HG02571 (cell line): Measurements from ENCODE around the gene KDELR1.
"Not testable (repeated sequence)": the region's sequence is repeated elsewhere in the genome, so short reads cannot be mapped to it uniquely, and the experiment has no call there.

ENCODE experiments used
- ATAC-seq: cut with Tn5 transposase; IDR thresholded peaks from one replicate; pipeline ENCODE4 v1.9.1; 2021; ENCODE audit warnings: mild to moderate bottlenecking, moderate library complexity; ENCODE audit not compliant: unreplicated experiment

Gene KDELR1

DNA sequence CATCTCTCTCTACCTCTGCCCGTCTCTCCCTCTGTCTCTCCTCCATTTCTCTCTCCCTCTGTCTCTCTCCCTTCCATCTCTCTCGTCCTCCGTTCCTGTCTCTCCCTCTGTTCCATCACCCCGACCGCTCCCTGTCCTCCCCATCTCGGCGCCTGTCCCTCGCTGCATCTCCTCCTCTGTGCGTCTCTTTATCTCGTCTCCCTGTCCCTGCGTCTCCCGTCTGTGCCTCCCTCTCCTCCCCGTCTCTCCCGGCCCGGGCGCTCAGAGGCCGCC lies 6.7 kb upstream of the KDELR1 start:
- no peak for ATAC-seq

DNA sequence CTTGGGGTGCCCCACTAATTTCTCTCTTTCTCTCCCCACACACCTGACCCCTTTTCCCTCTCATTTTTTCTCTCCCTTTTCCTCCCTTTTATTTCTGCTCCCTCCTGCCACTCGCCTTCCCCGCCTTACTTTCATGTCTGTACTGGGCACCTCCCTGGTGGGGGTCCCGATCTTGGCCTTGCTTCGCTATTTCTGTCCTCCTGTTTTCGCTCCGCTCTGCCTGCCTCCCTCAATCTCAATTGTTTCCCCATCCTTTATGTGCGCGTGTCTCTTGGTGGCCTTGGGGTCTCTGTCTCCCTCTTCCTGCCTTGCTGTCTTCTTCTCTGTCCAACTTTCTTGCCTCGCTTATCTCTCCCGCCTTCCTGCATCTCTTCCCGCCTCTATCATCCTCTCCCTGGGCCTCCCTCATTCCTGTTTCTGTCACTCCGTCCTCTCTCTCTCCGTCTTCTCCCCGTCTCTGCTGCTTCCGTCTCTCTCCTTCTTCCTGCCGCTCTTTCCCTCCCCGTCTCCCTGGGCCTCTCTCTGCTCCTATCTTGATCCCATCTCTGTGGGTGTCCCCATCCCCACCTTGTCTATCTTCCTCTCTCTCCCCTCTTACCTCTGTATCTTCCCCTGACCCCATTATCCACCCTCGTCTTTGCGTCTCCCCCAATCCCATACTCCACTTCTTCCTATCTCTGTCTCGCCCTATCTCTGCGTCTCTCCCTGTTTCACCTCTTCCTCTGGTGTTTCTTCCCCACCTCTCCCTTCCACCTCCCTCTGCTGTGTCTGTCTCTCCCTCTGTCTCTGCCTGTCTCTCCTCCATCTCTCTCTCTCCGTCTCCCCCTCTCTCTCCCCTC lies 6.1 kb upstream of the KDELR1 start:
- no peak for ATAC-seq

DNA sequence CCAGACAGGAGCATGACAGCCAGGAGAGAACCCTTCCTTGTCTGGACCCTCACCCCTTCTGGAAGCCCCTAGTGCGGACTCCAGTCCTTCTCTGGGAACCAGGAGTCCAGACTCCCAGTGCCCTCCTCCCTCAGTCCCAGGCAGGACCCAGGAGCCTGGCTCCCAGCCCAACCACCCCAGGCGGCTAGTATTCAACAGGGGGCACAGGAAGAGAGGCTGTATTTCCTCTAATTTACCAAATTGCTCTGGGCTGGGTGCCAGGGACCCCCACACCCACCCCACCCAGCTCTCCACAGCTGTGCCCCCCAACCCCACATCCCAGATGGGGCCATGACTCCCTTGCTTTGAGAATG lies 5.4 kb upstream of the KDELR1 start:
- ATAC-seq: no peak

DNA sequence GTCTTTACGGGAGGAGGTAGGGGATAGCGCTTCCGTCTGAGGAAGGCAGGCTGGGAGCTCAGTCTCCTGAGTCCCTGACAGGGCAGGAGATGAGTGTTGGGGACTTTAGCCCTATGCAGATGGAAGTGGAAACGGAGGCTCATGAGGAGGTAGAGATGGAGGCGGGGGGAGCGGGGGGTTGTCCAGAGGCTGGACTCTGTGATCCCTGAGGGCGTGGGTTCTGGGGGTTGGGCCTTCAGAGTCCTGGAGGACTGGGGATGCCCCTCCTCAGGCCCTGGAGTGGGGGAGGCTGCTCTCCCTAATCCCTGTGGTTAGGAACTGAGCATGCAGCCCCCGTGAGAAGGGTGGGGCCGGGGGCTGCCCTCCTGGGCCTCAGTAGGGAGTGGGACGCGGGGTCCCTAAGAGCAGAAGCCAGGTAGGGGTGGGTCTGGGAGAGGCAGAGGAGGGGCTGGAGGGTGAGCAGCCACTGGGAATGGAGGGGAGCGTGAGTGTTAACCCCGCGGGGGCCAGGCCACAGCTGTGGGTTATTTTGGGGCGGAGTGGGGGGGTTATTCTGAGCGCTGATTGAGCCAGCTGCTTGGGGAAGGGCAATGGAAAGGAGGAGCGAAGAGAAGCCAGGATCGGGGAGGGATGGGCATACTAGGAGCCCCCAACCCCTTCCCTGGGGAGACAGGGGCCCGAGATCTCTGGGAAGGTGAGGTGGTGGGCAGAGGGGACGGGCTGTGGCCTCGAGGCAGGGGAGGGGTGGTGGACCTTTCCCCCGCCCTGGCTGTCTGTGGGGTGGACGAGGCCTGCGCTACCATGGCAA lies 4.9 kb upstream of the KDELR1 start:
- ATAC-seq: no peak

DNA sequence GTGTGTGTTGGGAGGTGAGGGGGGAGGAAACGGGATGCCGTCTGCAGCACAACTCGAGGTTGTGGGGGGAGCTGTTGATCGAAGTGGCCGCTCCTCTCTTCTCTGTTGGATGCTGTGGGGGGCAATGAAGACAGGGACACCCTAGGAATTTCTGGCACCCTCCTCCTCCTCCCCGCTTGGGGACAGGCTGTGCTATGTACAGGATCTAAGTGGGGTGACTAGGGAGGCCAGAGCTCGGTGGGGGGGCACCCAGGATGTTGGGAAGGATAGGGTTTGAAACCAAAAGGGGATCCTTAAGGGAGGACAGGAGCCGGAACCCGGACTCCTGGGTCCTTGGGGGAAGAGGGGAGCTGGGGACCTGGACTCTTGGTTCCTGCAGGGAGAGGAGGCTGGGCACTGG lies 4.1 kb upstream of the KDELR1 start:
- ATAC-seq: no peak

GRCh38 chr19:48395170-48395455 lies 3.8 kb upstream of the KDELR1 start:
- no peak for ATAC-seq

DNA sequence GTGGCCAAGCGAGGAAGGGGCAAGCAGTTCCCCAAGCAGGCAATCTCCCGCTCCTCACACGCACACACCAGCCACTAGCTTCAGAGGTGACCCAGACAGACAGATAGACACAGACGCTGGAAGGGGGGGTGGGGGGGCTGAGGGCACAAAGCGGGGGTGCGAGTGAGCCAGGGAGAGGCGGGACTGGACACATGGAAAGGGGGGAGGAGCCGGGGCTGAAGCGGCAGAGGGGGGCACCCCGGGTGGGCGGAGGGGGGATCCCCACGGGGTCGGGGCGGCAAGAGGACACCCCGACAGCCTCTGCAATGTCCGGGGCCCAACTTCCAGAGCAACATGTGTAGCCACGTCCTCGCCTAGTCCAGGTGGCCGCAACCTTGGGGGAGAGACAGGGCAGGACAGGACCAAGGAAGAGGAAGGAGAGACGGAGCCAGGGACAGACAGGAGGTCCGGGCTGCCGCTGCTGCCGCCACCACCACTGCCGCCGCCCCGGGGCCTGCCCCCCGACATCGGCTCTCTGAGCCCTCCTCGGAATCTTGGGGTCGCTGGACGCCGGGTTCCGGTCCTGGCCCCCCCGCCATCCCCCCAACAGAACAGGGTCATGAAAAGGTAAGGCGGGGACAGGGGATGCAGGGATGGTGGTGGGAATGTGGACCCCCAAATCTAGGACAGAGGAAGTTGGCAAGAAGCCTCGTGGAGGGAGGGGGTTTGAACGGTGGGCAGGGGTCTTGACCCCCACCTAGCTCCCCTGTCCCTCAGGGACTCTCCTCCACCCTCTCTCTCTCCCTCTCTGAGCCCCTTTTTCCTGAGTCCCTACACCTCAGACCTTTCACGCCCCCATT lies 3.2 kb upstream of the KDELR1 start:
- ATAC-seq: no peak

DNA sequence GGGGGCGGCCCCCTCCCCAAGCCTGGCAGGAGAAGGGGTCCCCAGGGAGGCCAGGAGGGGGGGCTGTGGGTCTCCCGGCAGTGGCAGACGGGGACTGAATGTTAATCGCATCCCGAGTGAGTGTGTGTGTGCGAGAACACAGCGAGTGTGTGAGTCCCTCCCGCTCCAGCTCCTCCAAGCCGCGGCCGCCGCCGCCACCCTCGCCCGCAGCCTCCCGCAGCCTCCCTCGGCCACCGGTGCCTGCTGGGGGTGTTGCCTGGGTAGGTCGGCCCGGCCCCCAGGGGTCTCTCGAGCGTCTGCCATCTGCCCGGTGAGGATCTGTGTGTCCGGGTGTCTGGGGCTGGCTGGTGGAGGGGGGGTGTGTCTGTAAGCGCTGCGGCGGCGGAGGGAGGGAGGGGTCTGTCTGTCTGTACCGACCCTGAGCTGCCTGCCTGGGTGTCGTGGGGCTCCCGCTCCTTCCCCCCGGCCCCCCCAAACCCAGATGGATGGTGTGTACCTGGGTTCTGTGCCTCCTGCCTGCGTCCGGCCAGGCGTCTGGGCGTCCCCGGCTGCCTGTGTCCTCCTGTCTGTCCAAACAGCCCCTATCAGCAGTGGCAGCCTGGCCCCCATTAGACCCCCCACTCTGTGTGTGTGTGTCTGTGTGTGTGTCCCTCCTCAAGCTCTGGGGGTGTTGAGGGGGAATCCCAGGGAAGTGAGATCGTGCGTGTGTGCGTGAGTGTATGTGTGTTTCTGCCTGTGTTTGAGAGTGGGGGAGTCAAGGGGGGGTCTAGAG lies 2.4 kb upstream of the KDELR1 start, which contains the start of gene GRIN2D:
Gene GRIN2D, plus strand, starts transcription at position 110 of the 772 bp plus-strand sequence. CDS start 4,725 bp downstream, outside the sequence.
- no peak for ATAC-seq

- ATAC-seq: no peak
These were observed 1.7 kb upstream of the KDELR1 start for GRCh38 chr19:48392860-48393558.

DNA sequence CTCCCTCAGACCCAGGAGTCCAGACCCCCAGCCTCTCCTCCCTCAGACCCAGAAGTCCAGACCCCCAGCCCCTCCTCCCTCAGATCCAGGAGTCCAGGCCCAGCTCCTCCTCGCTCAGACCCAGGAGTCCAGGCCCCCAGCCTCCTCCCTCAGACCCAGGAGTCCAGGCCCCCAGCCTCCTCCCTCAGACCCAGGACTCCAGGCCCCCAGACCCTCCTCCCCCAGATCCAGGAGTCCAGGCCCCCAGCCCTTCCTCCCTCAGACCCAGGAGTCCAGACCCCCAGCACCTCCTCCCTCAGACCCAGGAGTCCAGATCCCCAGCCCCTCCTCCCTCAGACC lies 624 bp upstream of the KDELR1 start:
- ATAC-seq: not testable (repeated sequence)

DNA sequence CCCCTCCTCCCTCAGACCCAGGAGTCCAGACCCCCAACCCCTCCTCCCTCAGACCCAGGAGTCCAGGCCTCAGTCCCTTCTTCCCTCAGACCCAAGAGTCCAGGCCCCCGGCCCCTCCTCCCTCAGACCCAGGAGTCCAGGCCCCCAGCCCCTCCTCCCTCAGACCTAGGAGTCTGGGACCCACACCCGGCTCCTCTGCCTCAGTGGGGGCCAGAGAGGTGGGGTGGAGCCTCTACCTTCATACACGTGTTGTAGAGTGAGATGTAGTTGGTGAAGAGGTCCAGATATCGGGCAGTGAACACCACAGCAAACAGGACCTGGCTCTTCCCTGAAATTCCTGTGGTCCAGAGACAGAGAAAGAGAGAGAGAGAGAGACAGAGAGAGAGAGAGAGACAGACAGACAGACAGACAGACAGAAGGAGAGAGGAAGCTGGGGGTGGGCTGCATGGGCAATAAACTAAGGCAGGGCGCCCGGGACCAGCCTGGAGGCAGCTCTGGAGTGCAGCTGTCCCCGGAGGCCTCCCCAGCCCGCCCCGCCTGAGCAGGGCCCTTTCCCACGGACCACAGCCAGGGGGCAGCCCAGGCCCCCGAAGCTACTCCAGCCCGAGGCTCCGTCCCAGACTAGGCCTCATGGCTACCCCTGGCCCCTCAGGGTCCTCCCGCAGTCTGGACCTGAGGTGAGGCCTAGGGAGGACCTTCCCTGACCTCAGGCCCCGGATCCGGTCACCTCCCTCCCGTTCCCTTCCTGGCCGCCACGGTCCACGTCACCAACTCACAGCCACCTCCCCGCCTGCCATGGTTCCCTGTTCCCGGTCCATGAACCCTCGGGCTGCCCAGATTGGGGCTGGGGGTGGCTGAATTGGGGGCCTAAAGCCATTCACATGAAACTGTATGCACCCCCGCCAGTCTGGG lies 907 bp downstream of the KDELR1 start:
- ATAC-seq: no peak

DNA sequence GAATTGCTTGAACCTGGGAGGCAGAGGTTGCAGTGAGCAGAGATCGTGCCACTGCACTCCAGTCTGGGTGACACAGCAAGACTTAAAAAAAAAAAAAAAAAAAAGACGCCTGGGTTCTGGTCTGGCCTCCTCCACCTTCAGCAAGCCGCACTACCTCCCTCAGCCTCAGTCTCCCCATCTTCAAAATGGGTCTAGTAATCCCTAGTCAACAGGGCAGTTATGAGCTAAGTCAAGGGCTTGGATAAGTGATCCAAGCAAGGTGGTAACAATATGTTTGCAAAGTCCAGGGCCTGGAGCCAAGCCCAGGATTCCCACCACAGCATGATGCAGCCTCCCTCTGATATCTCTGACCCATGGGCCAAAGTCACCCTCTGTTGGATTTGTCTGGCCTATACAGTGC lies 4.4 kb downstream of the KDELR1 start:
- ATAC-seq: no peak

- ATAC-seq: no peak
These were observed 5.8 kb downstream of the KDELR1 start for GRCh38 chr19:48385461-48386087.

DNA sequence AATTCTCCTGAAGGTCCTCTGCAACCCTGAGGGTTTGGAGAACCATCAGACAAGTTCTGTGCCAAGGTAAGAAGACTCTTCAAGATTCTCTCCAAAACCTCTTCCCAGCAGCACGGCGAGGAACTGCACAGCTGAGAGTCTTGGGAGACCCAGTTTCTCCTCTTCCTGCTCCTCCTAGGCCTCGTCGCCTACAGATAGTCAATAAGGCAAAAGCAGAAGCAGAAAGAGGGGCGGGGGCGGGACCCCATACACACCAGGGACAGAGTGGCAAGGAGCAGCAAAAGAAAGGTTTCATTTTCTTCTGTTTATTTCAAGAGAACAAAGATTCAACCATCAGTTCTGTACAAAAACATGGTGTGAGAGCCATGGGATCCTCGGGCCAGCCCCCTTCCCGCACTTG lies 9.1 kb downstream of the KDELR1 start:
- no peak for ATAC-seq

DNA sequence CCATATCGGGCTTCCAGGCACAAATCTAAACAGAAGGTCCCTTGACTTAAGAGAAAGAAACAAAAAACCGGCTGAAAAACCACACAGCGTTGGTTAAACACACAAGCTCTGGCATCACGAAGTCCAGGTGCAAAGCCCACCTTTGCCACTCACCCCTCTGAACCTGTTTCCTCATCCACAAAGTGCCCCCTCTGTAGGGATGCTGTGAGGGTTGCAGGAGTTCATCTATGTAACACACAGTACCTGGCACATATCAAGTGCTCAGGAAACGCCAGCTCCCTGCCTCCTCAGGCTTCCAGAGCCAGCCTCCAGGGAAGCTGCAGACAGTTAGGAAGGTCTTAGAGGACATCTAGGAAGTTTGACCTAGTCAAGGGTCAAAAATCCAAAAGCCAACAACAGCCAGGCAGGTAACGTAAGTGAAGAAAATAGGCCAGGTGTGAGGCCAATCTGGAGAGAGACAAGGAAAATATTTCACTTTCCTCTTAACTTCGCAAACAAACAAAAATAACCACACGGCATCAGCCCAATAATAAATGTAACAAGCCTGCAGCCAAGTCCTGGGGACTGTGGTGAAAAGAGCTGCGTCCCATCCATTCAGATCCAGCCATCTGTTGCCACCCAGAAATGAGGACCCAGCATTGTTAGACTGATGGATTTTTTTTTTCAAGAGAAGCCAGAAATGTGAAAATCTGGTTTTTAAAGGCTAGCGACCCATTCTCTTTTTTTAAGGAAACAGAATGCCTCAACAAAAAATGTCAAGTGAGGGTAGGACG lies 10.0 kb downstream of the KDELR1 start:
- no peak for ATAC-seq

- no peak for ATAC-seq
These were observed 12.3 kb downstream of the KDELR1 start for GRCh38 chr19:48379058-48379457.

DNA sequence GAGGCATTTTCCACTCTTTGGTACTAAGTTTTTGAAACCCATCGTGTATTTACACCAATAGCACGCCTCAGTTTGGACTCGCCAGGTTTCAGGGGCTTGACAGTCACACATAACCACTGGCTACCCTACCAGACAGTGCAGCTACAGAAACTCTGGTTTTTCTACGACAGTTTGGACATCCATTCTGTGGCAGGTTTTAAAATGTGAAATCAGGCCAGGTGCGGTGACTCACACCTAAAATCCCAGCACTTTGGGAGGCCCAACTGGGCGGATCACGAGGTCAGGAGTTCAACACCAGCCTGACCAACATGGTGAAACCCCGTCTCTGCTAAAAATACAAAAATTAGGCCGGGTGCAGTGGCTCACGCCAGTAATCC lies 13.2 kb downstream of the KDELR1 start:
- no peak for ATAC-seq

DNA sequence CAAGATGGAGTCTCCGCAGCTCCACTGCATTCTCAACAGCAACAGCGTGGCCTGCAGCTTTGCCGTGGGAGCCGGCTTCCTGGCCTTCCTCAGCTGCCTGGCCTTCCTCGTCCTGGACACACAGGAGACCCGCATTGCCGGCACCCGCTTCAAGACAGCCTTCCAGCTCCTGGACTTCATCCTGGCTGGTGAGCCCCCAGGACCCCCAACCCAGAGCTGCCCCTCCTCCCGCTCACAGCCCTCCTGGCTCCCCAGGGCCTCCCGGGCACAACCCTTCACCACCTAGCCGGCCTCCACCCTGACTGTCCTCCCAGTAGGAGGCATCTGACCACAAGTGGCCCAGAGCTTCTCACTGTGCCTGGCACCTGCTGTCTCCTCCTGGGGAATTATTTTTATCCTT lies 17.8 kb downstream of the KDELR1 start:
- ATAC-seq: no peak
